ENCODE results near the gene ZNF366.
"Not testable (repeated sequence)": the region's sequence is repeated elsewhere in the genome, so short reads cannot be mapped to it uniquely, and the experiment has no call there.

Gene ZNF366

GRCh38 chr5:72436796-72437471 lies 70.3 kb downstream of the ZNF366 start:
- DNase-seq = peak in 1 of 2 donors; percentile 22

GRCh38 chr5:72434781-72435437 lies 72.3 kb downstream of the ZNF366 start:
- no peak for DNase-seq

- no peak for DNase-seq
These were observed 73.0 kb downstream of the ZNF366 start for GRCh38 chr5:72434056-72434780.

- DNase-seq = peak; percentile 30 to 71
These were observed 73.7 kb downstream of the ZNF366 start for GRCh38 chr5:72433522-72433921.

- DNase-seq = no peak
These were observed 78.5 kb downstream of the ZNF366 start for GRCh38 chr5:72428669-72429068.

- DNase-seq = no peak
These were observed 79.4 kb downstream of the ZNF366 start for GRCh38 chr5:72427488-72428437.

GRCh38 chr5:72427016-72427415 lies 80.2 kb downstream of the ZNF366 start:
- DNase-seq = no peak

- DNase-seq = no peak
These were observed 81.2 kb downstream of the ZNF366 start for GRCh38 chr5:72426019-72426418.

GRCh38 chr5:72418271-72418670 lies 88.9 kb downstream of the ZNF366 start:
- no peak for DNase-seq

GRCh38 chr5:72417333-72418062 lies 89.7 kb downstream of the ZNF366 start:
- DNase-seq = no peak

GRCh38 chr5:72415616-72416325 lies 91.4 kb downstream of the ZNF366 start:
- no peak for DNase-seq

GRCh38 chr5:72412283-72413055 lies 94.7 kb downstream of the ZNF366 start:
- DNase-seq = no peak

- DNase-seq = no peak
These were observed 96.4 kb downstream of the ZNF366 start for GRCh38 chr5:72410688-72411295.

GRCh38 chr5:72408603-72409002 lies 98.6 kb downstream of the ZNF366 start:
- peak; percentile 18 to 37 for DNase-seq

- DNase-seq = no peak
These were observed 99.1 kb downstream of the ZNF366 start for GRCh38 chr5:72408127-72408526.

- DNase-seq = peak in 1 of 2 donors; percentile 19
These were observed 99.7 kb downstream of the ZNF366 start for GRCh38 chr5:72407541-72407940.

- no peak for DNase-seq
These were observed 100.1 kb downstream of the ZNF366 start for GRCh38 chr5:72407078-72407477.

- not testable (repeated sequence) for DNase-seq
These were observed 102.4 kb downstream of the ZNF366 start for GRCh38 chr5:72404771-72405170.

- DNase-seq = no peak
These were observed 104.1 kb downstream of the ZNF366 start for GRCh38 chr5:72402959-72403628.
